Neutrophil (primary cell): ENCODE data around the gene ZYX.
A peak's percentile ranks its signal among the peaks of the same experiment; 100 is the strongest.

ENCODE experiments used
- H3K27ac ChIP-seq: fragments of 200-600 bp; sonication (generic); 2 replicates; pipeline ENCODE4 v1.5.1; 2016; ENCODE audit warnings: mild to moderate bottlenecking, moderate library complexity
- H3K27me3 ChIP-seq: fragments of 200-600 bp; sonication (generic); 2 replicates; pipeline ENCODE4 v1.6.0; 2016; ENCODE audit warnings: mild to moderate bottlenecking
- H3K36me3 ChIP-seq: fragments of 200-600 bp; sonication (generic); 2 replicates; pipeline ENCODE4 v1.5.1; 2017
- H3K4me1 ChIP-seq, 2 experiments: fragments of 200-600 bp in 1 of 2; sonication (generic) in 1 of 2; 1 replicate in 1 of 2; 2 replicates in 1 of 2; pipeline versions ENCODE4 v1.5.1 to v1.6.1; 2013 to 2016; ENCODE audit warnings: low read depth in 1 of 2, low read length in 1 of 2, mild to moderate bottlenecking in 1 of 2, moderate library complexity in 1 of 2; ENCODE audit not compliant: control insufficient read depth in 1 of 2, insufficient read depth in 1 of 2
- H3K4me3 ChIP-seq, 2 experiments: fragments of 200-600 bp in 1 of 2; sonication (generic) in 1 of 2; 1 replicate in 1 of 2; 2 replicates in 1 of 2; pipeline ENCODE4 v1.5.1; 2013 to 2016; ENCODE audit warnings: low read depth in 1 of 2, low read length in 1 of 2, mild to moderate bottlenecking in 1 of 2, moderate library complexity in 1 of 2
- H3K9me3 ChIP-seq: fragments of 200-600 bp; sonication (generic); 2 replicates; pipeline ENCODE4 v1.5.1; 2016
- TF ChIP-seq, protein P1 (sequence below): fragments of 200-600 bp; sonication (generic); IDR thresholded peaks from 2 replicates; pipeline ENCODE4 v1.5.1; 2016; ENCODE audit warnings: antibody characterized with exemption

Gene ZYX

DNA sequence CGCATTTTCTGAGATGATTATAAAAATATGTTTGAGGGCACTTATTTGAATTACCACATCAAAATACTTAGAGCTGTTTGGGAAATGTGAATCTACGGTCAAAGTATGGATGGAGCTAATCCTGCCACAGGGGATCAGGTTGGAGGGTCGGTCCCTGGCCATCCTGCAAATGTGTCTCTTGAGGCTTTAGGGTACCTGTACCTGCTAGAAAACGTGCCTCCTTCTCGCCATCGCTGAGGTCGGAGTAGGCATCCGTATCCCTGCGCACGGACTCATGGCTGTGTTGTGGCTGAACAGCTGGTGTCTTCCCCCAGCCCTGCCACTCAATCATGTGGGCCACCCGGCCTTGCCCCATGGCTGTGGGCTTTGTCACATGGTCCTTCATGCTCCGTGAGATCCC lies 22.5 kb upstream of the ZYX start:
- peaks cover 6 to 14% of the 10 kb centered on the region in 2 experiments for H3K4me1 ChIP-seq
- H3K4me3 ChIP-seq, result no peak overlapping the region
- TF ChIP-seq, protein P1, sequence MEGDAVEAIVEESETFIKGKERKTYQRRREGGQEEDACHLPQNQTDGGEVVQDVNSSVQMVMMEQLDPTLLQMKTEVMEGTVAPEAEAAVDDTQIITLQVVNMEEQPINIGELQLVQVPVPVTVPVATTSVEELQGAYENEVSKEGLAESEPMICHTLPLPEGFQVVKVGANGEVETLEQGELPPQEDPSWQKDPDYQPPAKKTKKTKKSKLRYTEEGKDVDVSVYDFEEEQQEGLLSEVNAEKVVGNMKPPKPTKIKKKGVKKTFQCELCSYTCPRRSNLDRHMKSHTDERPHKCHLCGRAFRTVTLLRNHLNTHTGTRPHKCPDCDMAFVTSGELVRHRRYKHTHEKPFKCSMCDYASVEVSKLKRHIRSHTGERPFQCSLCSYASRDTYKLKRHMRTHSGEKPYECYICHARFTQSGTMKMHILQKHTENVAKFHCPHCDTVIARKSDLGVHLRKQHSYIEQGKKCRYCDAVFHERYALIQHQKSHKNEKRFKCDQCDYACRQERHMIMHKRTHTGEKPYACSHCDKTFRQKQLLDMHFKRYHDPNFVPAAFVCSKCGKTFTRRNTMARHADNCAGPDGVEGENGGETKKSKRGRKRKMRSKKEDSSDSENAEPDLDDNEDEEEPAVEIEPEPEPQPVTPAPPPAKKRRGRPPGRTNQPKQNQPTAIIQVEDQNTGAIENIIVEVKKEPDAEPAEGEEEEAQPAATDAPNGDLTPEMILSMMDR, result no peak
- H3K36me3 ChIP-seq, result no peaks in the 10 kb centered on the region
- H3K27me3 ChIP-seq, result peaks cover 61% of the 10 kb centered on the region
- H3K9me3 ChIP-seq, result no peaks in the 10 kb centered on the region
- no peak overlapping the region for H3K27ac ChIP-seq

DNA sequence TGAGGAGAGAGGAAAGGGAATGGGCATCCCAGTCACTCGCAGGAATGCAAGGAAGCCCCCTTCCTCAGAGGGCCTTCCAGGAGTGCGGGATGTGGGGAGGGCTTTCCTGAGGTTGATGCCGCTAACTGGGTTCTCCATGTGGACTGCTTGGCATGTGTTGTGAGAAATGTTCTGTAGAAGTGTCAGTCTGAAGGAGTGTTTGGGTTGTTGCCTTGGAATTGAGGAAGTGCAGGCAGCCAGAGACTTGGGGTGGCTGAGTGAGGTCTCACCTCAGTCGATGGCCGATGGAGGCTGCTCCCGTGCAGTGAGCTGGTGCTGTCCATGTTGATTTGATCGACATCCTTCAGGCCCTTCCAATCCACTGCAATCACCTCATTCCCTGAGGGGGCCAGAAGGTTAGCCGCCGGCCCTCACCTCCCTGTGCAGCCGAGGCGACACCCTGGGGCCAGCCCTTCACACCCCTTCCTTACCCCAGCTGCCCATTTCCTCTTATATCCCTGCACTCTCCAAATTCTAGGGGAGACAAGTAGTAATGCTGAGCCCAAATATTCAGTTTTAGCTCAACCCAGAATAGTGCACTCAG lies 21.3 kb upstream of the ZYX start:
- H3K27ac ChIP-seq, result no peak overlapping the region
- H3K27me3 ChIP-seq, result peaks cover 73% of the 10 kb centered on the region
- no peaks in the 10 kb centered on the region for H3K36me3 ChIP-seq
- no peaks in the 10 kb centered on the region for H3K9me3 ChIP-seq
- H3K4me3 ChIP-seq, result no peak overlapping the region
- H3K4me1 ChIP-seq, result peaks cover 6 to 14% of the 10 kb centered on the region in 2 experiments
- TF ChIP-seq, protein P1, result no peak

DNA sequence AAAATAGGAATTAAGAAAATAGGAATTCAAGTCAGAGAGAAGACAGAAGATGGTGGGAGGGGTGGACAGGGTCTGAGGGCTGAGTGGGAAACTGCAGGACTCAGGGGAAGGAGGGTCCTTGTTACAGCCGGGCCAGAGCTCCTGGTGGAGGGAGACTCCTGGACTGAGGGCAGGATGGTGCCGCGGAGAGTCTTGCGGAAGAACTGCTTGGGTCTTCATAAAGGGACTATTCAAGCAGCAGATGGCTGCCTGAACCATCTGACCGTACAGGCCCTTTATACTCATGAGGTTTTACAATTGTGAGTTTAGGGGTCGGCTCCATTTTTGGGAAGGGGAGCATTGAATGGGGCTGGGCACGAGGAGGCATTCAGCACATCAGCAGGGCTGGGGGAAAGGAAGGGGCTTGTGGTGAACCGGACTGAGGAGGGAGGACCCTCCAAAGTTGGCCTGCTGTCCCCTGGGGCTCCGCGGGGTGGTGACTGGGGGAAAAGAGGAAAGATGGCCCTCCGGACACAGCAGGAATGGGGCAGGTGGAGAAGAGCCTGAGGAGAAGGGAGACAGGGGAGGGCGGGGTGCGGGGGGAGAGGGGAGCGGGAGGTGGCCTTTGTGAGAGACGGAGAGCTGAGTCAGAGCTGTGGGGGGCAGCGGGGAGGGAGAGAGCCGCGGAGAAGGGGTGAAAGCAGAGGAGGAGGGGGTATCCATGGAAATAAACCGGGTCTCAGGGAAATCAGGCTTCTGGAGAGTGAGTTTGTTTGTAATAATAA lies 20.2 kb upstream of the ZYX start:
- Histone ChIP-seq H3K9me3 (no peaks in the 10 kb centered on the region), H3K27me3 (peaks cover 84% of the 10 kb centered on the region), H3K4me1 (peaks cover 6 to 14% of the 10 kb centered on the region in 2 experiments), H3K36me3 (no peaks in the 10 kb centered on the region), H3K4me3 (no peak overlapping the region), H3K27ac (no peak overlapping the region)
- TF ChIP-seq, protein P1, result no peak

DNA sequence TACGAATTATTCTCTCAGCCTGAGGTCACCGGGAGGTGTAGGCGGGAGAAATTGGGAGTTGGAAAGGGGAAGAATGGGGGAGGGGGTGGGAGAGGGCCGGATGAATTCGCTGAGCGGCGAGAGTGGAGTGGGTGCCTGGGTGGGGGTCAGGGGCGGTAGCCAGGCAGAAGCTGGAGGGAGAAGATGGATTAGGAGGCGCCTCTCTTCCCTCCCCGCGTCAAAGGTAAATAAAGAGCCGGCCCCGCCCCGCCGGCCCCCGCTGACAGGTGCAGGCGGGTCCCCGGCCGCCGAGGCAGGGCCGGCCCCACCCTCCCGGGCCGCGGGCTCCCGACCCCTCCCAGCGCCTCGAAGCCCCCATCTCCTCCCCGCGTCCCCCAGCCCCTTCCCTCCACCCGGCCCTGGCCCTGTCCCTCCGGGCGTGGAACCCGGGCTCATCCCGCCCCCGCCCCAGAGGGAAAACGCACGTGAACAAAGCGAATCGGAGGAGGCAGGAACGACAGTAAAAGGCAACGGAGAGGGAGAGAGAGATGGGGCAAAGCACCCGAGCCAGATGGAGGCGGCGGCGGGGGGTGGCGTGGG lies 19.5 kb upstream of the ZYX start:
- Histone ChIP-seq H3K4me3 (peak overlapping the region in 1 of 2 experiments; percentile 69), H3K9me3 (no peaks in the 10 kb centered on the region), H3K36me3 (no peaks in the 10 kb centered on the region), H3K4me1 (peaks cover 6 to 14% of the 10 kb centered on the region in 2 experiments), H3K27ac (no peak overlapping the region), H3K27me3 (peaks cover 91% of the 10 kb centered on the region)
- TF ChIP-seq, protein P1, result no peak

DNA sequence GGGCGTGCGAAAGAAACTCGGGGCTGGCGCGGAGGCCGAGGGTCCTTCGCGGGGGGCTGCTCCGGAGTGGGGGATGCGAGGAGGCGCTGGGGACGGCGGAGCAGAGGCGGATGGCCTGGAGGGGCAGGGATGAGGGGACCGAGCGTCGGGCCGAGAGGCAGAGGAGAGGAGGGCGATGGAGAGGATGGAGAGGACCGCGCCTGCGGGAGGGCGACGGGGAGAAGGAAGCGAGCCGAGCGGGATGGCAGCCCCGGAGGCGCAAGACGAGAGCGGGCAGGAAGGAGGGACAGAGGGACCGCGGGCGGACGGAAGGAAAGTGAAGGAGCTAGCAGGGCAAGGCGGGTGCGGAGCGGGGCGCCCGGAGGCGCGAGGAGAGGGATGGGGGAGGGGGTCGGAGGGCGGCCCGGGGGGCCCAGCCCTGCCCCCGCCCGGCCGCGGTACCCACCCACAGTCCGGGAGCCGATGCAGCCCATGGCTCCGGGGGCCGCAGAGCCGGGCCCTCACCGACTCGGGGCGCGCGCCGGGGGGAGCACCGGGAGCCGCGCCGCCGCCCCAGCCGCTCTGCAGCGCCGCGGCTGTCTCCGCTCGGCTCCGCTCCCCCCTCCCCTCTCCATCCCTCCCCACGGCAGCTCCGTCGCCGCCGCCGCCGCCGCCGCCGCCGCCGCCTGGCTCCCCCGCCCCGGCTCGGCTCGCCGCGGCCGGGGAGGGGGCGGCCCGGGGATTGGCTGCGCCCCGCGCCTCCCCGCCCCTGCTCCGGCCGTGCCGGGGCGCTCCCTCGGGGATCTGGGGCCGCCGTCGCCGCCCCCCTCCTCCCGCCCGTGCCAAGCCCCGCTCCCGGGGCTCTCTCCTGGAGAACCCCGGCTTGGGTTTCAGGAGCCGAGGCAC lies 18.8 kb upstream of the ZYX start, which contains the start of gene FAM131B:
TSS of gene FAM131B (minus strand) at position 583 of the 885 bp plus-strand sequence. CDS start at position 473, 110 bp downstream.
- Histone ChIP-seq H3K4me3 (peak within 1 kb of the TSS; percentile 38 to 69), H3K4me1 (peaks cover 6 to 14% of the 10 kb centered on the region in 2 experiments), H3K36me3 (no peaks in the 10 kb centered on the region), H3K27ac (no peak within 1 kb of the TSS), H3K27me3 (peaks cover 92% of the 10 kb centered on the region), H3K9me3 (no peaks in the 10 kb centered on the region)
- TF ChIP-seq, protein P1, result no peak
